SJCRH30 (cell line): Measurements from ENCODE around the gene NKX2-3. TPM values are rescaled to one million over a fixed set of nuclear protein-coding genes. Genes with fewer than 3 reads are reported as not detected.
A peak's percentile ranks its signal among the peaks of the same experiment; 100 is the strongest.

Source experiments
- DNase-seq, 2 experiments: peaks; one replicate each; pipeline ENCODE4 v3.0.0-alpha.2; 2015 to 2020
- H3K27ac ChIP-seq: fragments of 250-450 bp; sonication (Bioruptor Pico); 2 replicates; pipeline ENCODE4 v1.5.1; 2020; ENCODE audit warnings: mild to moderate bottlenecking, moderate library complexity
- H3K27me3 ChIP-seq: fragments of 250-450 bp; sonication (Bioruptor Pico); 2 replicates; pipeline ENCODE4 v1.5.1; 2020; ENCODE audit warnings: mild to moderate bottlenecking, moderate library complexity
- H3K36me3 ChIP-seq: fragments of 250-450 bp; sonication (Bioruptor Pico); 2 replicates; pipeline ENCODE4 v1.5.1; 2020; ENCODE audit warnings: mild to moderate bottlenecking, moderate library complexity
- H3K4me1 ChIP-seq: fragments of 250-450 bp; sonication (Bioruptor Pico); 2 replicates; pipeline ENCODE4 v1.5.1; 2020; ENCODE audit warnings: mild to moderate bottlenecking, moderate library complexity
- H3K4me3 ChIP-seq: fragments of 250-450 bp; sonication (Bioruptor Pico); 2 replicates; pipeline ENCODE4 v1.5.1; 2020; ENCODE audit warnings: mild to moderate bottlenecking, moderate library complexity
- H3K9me3 ChIP-seq: fragments of 250-450 bp; sonication (Bioruptor Pico); replicated peaks from 2 replicates; pipeline ENCODE4 v1.5.1; 2020; ENCODE audit warnings: mild to moderate bottlenecking, moderate library complexity
- total RNA-seq: library from RNA; depleted of rRNA; stranded (reverse); fragments of >200 nt; shearing (Covaris generic); gene quantifications from 2 replicates; pipeline ENCODE4 v1.2.3, GENCODE V29; 2014

Gene NKX2-3
- total RNA-seq, 1 experiment from 2014 or later: not detected

- Histone ChIP-seq H3K4me1 (no peaks in the 10 kb centered on the region), H3K36me3 (no peaks in the 10 kb centered on the region), H3K27ac (no peak overlapping the region), H3K9me3 (no peaks in the 10 kb centered on the region), H3K27me3 (no peaks in the 10 kb centered on the region; the same call in 1 of the 2 replicates), H3K4me3 (no peak overlapping the region)
- no peak for DNase-seq
These were observed 8.2 kb downstream of the NKX2-3 start for GRCh38 chr10:99540657-99541531.

DNA sequence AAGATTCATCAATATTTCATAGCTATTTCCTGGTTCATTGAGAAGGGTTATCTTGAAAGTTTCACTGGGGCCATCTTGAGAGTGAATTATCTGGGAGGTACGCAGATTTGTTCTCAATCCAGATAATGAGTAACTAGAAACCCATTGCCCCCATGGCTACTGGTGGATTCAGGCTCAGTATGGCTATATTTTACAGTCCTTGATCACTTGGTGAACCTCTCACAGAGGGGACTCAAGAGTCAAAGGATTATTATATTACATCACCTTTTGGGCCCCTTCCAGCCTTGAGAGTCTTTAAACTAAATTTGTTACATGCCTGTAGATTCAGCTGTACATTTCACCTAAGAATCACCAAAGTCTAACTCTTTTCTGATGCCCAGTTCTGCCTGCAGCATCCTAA, 11.6 kb downstream of the NKX2-3 start:
- no peaks in the 10 kb centered on the region; the same call in 1 of the 2 replicates for H3K27me3 ChIP-seq
- no peak for DNase-seq
- H3K4me3 ChIP-seq: no peak overlapping the region
- H3K27ac ChIP-seq: no peak overlapping the region
- H3K9me3 ChIP-seq: no peaks in the 10 kb centered on the region
- no peaks in the 10 kb centered on the region for H3K36me3 ChIP-seq
- peaks cover 10% of the 10 kb centered on the region for H3K4me1 ChIP-seq

DNA sequence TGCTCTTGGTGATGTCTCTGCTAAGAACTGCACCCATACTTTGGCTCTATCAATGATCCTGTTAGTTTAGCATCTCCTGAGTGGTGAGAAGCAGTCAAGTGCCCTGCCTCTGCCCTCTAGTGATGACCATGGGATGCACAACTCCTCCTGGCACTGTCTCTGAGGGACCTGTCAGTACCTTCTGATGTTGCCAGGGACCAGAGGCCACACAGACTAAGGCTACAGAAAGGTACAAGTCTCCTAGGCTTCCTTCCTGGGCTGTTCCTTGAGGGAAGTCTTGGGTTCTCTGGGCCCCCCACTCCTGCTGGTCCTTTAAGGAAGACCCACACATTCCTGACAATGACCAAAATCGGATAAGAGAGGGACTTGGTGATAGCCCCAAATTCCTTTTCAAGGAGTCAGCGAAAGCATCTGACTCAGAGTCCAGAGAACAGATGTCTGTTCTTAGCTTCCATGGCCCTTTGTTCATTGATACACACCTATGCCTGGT, 15.3 kb downstream of the NKX2-3 start:
- Histone ChIP-seq H3K4me3 (no peak overlapping the region), H3K36me3 (no peaks in the 10 kb centered on the region), H3K27me3 (no peaks in the 10 kb centered on the region; the same call in 1 of the 2 replicates), H3K27ac (peak overlapping the region; percentile 31; the same call in 1 of the 2 replicates), H3K4me1 (peaks cover 21% of the 10 kb centered on the region), H3K9me3 (no peaks in the 10 kb centered on the region)
- DNase-seq: peak in 1 of 2 experiments; percentile 30

DNA sequence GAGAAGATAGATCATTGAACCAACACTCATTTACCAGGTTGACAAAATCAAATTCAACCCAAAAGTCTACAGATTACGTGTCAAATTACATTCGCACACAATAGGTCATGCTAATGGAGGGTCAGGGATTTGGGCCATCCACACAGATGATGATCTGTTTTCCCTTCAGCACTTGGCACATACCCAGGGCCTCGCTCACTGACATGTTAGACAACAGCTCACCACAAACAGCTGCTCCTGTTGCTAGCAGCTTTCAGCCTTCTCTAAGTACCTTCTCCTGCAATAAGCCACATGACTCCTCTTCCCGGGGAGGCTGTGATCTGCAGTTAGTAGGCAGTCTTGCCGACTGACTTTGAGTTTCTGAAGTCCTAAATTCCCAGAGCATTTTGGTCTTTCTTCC, 18.4 kb downstream of the NKX2-3 start:
- H3K4me1 ChIP-seq: peaks cover 26% of the 10 kb centered on the region
- no peaks in the 10 kb centered on the region for H3K27me3 ChIP-seq
- no peaks in the 10 kb centered on the region for H3K36me3 ChIP-seq
- DNase-seq: peak; percentile 97 to 98
- peak overlapping the region; percentile 38; the same call in 1 of the 2 replicates for H3K27ac ChIP-seq
- peak overlapping the region; percentile 26 for H3K4me3 ChIP-seq
- H3K9me3 ChIP-seq: no peaks in the 10 kb centered on the region

GRCh38 chr10:99551616-99552015, 18.9 kb downstream of the NKX2-3 start:
- H3K27ac ChIP-seq: peak overlapping the region; percentile 38
- H3K4me1 ChIP-seq: peaks cover 26% of the 10 kb centered on the region
- H3K36me3 ChIP-seq: no peaks in the 10 kb centered on the region
- no peaks in the 10 kb centered on the region for H3K27me3 ChIP-seq
- no peaks in the 10 kb centered on the region for H3K9me3 ChIP-seq
- DNase-seq: peak in 1 of 2 experiments; percentile 54
- H3K4me3 ChIP-seq: peak overlapping the region; percentile 26

GRCh38 chr10:99555371-99555770, 22.6 kb downstream of the NKX2-3 start:
- H3K27ac ChIP-seq: no peak overlapping the region
- no peaks in the 10 kb centered on the region for H3K36me3 ChIP-seq
- H3K9me3 ChIP-seq: no peaks in the 10 kb centered on the region
- DNase-seq: peak; percentile 50 to 65
- peaks cover 16% of the 10 kb centered on the region for H3K4me1 ChIP-seq
- no peaks in the 10 kb centered on the region for H3K27me3 ChIP-seq
- H3K4me3 ChIP-seq: no peak overlapping the region

GRCh38 chr10:99555825-99556523, 23.2 kb downstream of the NKX2-3 start:
- H3K27ac ChIP-seq: no peak overlapping the region
- DNase-seq: no peak

GRCh38 chr10:99557044-99557443, 24.3 kb downstream of the NKX2-3 start:
- DNase-seq: no peak
- no peaks in the 10 kb centered on the region for H3K27me3 ChIP-seq
- H3K36me3 ChIP-seq: no peaks in the 10 kb centered on the region

More at GRCh38 chr10:99555825-99556523, 23.2 kb downstream of the NKX2-3 start:
- no peaks in the 10 kb centered on the region for H3K27me3 ChIP-seq
- H3K4me1 ChIP-seq: peaks cover 11% of the 10 kb centered on the region
- H3K9me3 ChIP-seq: no peaks in the 10 kb centered on the region
- H3K36me3 ChIP-seq: no peaks in the 10 kb centered on the region
- H3K4me3 ChIP-seq: no peak overlapping the region

GRCh38 chr10:99558708-99559107, 26.0 kb downstream of the NKX2-3 start:
- Histone ChIP-seq H3K36me3 (no peaks in the 10 kb centered on the region), H3K27me3 (no peaks in the 10 kb centered on the region), H3K9me3 (no peaks in the 10 kb centered on the region), H3K27ac (no peak overlapping the region), H3K4me1 (peaks cover 5% of the 10 kb centered on the region), H3K4me3 (no peak overlapping the region)
- no peak for DNase-seq

More at GRCh38 chr10:99557044-99557443, 24.3 kb downstream of the NKX2-3 start:
- no peaks in the 10 kb centered on the region for H3K9me3 ChIP-seq
- H3K27ac ChIP-seq: no peak overlapping the region
- H3K4me3 ChIP-seq: no peak overlapping the region
- peaks cover 7% of the 10 kb centered on the region for H3K4me1 ChIP-seq

GRCh38 chr10:99560277-99561126, 27.8 kb downstream of the NKX2-3 start:
- no peak overlapping the region for H3K4me3 ChIP-seq
- H3K27me3 ChIP-seq: no peaks in the 10 kb centered on the region
- H3K9me3 ChIP-seq: no peaks in the 10 kb centered on the region
- H3K4me1 ChIP-seq: peaks cover 11% of the 10 kb centered on the region
- H3K36me3 ChIP-seq: no peaks in the 10 kb centered on the region
- H3K27ac ChIP-seq: no peak overlapping the region
- peak; percentile 55 to 87 for DNase-seq

- Histone ChIP-seq H3K9me3 (no peaks in the 10 kb centered on the region), H3K4me3 (no peak overlapping the region), H3K27me3 (no peaks in the 10 kb centered on the region), H3K36me3 (no peaks in the 10 kb centered on the region), H3K27ac (no peak overlapping the region), H3K4me1 (peaks cover 10% of the 10 kb centered on the region)
- no peak for DNase-seq
These were observed 29.9 kb downstream of the NKX2-3 start for GRCh38 chr10:99562631-99563030.

GRCh38 chr10:99564361-99564760, 31.6 kb downstream of the NKX2-3 start:
- Histone ChIP-seq H3K4me3 (no peak overlapping the region), H3K4me1 (peaks cover 10% of the 10 kb centered on the region), H3K9me3 (no peaks in the 10 kb centered on the region), H3K27me3 (no peaks in the 10 kb centered on the region), H3K27ac (no peak overlapping the region), H3K36me3 (no peaks in the 10 kb centered on the region)
- DNase-seq: no peak

GRCh38 chr10:99565166-99565565, 32.4 kb downstream of the NKX2-3 start:
- no peaks in the 10 kb centered on the region for H3K9me3 ChIP-seq
- H3K27ac ChIP-seq: no peak overlapping the region
- DNase-seq: no peak
- H3K4me1 ChIP-seq: peaks cover 10% of the 10 kb centered on the region
- H3K27me3 ChIP-seq: no peaks in the 10 kb centered on the region
- H3K4me3 ChIP-seq: no peak overlapping the region
- H3K36me3 ChIP-seq: no peaks in the 10 kb centered on the region

DNA sequence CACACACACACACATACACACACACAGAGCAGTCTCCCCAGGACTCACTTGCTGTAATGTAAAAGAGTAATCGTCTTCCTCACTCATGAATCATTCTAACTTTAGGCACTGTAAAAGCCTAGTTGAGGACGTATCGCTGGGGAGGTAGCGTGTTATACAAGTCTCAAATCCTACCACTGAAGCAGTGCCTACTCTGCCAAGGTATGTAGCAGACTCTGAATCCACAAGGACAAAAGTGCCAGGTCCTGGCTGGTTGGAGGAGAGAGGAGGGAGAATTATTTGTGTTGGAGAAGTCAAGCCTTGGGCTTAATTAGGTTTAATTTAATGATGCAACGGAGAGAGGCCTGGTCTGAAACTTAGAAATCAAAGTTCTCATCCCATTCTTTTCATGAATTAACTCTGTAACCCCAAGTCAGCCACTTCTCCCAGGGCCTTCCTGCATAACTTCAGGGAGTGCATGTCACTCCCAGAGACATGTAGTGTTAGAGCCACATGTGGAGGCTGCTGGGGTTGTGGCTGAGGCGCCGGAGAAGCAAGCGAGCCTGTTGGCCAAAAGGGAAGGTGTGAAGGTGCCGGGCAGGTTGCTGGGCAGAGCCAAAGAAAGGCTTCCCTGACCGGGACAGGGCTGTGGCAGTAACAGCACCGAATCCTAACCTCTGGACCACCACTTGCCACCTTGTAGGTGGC, 36.7 kb downstream of the NKX2-3 start:
- no peak for DNase-seq
- H3K9me3 ChIP-seq: no peaks in the 10 kb centered on the region
- no peak overlapping the region for H3K4me3 ChIP-seq

More for the DNA sequence above, 36.7 kb downstream of the NKX2-3 start:
- Histone ChIP-seq H3K27ac (no peak overlapping the region), H3K36me3 (no peaks in the 10 kb centered on the region), H3K4me1 (peaks cover 3% of the 10 kb centered on the region), H3K27me3 (no peaks in the 10 kb centered on the region; the same call in 1 of the 2 replicates)
